Pancreas (tissue), 10 donors: ENCODE data around the gene SLC37A3. TPM values are rescaled to one million over a fixed set of nuclear protein-coding genes. Genes with fewer than 3 reads are reported as not detected.

Experiments
- ATAC-seq, 4 donors: fragments of 200-7000 bp; cut with Tn5 transposase; one replicate each; pipeline versions ENCODE4 v1.8.0 to v1.9.1; 2020; ENCODE audit warnings: mild to moderate bottlenecking in 4 of 4, moderate library complexity in 4 of 4
- DNase-seq, 6 donors: peaks; one replicate each; pipeline ENCODE4 v3.0.0-alpha.2; 2020
- FAIRE-seq: peaks from 2 replicates; lab custom pipeline; 2012; peaks lifted over from hg19 to GRCh38; lab: Jason Lieb, UNC
- H3K27ac ChIP-seq, 4 donors: fragments of 200-600 bp; sonication (generic); 1 replicate in 3 of 4; 2 replicates in 1 of 4; pipeline versions ENCODE4 v1.5.0 to v1.8.0; 2020
- H3K27me3 ChIP-seq, 4 donors: fragments of 200-600 bp; one replicate each; pipeline ENCODE4 v1.8.0; 2021
- H3K36me3 ChIP-seq, 3 donors: fragments of 200-600 bp; sonication (generic) in 1 of 3; one replicate each; pipeline versions ENCODE4 v1.5.0 to v1.8.0; 2020 to 2021
- H3K4me1 ChIP-seq, 3 donors: fragments of 200-600 bp; one replicate each; pipeline ENCODE4 v1.8.0; 2021
- H3K4me3 ChIP-seq, 4 donors: fragments of 200-600 bp; sonication (generic) in 2 of 4; one replicate each; pipeline versions ENCODE4 v1.5.0 to v1.8.0; 2020 to 2021
- H3K9me3 ChIP-seq, 4 donors: fragments of 200-600 bp; one replicate each; pipeline ENCODE4 v1.8.0; 2021
- CTCF ChIP-seq, 4 donors: fragments of 200-600 bp; sonication (generic) in 3 of 4; IDR thresholded peaks; one replicate each; pipeline versions ENCODE4 v1.5.0 to v1.8.0; 2021; ENCODE audit warnings: antibody characterized with exemption in 4 of 4
- WGBS, 2 donors: extraction: QIAGEN DNeasy Blood & Tissue Kit; methylation state at CpG; one replicate each; pipeline ENCODE4 v1.1.7; 2013; 5-methylcytosine and 5-hydroxymethylcytosine counted together
- intact Hi-C, 3 donors: fragments of 100-400 bp; cut with DNase I; formaldehyde crosslinking; loops; one replicate each; pipeline versions ENCODE4 v1.11.1 to v1.14.2; 2022
- polyA plus RNA-seq, 2 donors: library from polyadenylated mRNA; stranded (reverse); fragments of 200-250 nt; gene quantifications; one replicate each; pipeline ENCODE4 v1.2.3, GENCODE V29; 2013
- total RNA-seq, 6 donors: library from RNA; stranded (reverse); fragmentation: NEBNext Ultra II Directional in 4 of 6; extraction: Animal tissue kit (Norgen Biotek cat#: 25700) in 4 of 6; gene quantifications; one replicate each; pipeline versions ENCODE4 v1.2.1 to v1.2.4, GENCODE V29; 2021 to 2023
- donor health status: healthy with polysubstance abuse.
- donor health status: DM: no; HTN: no; CAD: no; lungs with moderate emphysema.
- donor health status: DM: no; HTN: no; CAD: no.
- donor health status: control.
- donor health status: control.
- donor health status: Bipolar disorder and iron deficiency.
- donor health status: DM: yes; HTN: yes; CAD: no.
- donor health status: DM: no; HTN: no; CAD: no.
- donor health status: DM: no; HTN: no; CAD: no.
- donor health status: DM: yes; HTN: yes; CAD: no.

SLC37A3 gene
- total and polyA plus RNA-seq, 8 donors = 17.3 to 30.3 (median 24.0) TPM

DNA sequence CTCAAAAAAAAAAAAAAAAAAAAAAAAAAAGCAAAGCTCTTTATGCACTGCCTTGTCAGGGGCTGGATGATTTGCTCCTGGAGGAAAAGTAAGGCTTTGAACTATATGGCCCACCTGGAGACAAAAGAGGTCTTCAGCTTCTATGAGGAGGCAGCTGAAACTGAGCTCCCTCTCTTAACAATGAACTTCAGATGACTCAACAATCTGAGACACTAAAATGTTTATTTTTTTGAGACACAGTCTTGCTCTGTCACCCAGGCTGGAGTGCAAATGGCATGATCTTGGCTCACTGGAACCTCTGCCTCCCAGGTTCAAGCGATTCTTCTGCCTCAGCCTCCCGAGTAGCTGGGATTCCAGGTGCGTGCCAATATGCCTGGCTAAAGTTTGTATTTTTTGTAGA lies 42.3 kb upstream of the SLC37A3 start:
- 87 to 94% methylated on average over 3 of the region's 3 CpGs for WGBS, 2 donors
- Histone ChIP-seq H3K36me3 (no peaks in the 10 kb centered on the region), H3K4me1 (no peaks in the 10 kb centered on the region), H3K27ac (no peak overlapping the region), H3K4me3 (no peak overlapping the region), H3K9me3 (no peaks in the 10 kb centered on the region), H3K27me3 (no peaks in the 10 kb centered on the region)
- intact Hi-C loops = no loop called here
- no peak for ATAC-seq
- no peak for TF ChIP-seq CTCF (IDR thresholded peaks at IDR 0.05)
- DNase-seq = no peak
- FAIRE-seq = no peak

GRCh38 chr7:140439359-140439758 lies 41.0 kb upstream of the SLC37A3 start:
- no peak for TF ChIP-seq CTCF (IDR thresholded peaks at IDR 0.05)
- no peak overlapping the region for H3K27ac ChIP-seq
- ATAC-seq (no peak), DNase-seq (no peak), FAIRE-seq (no peak)
- H3K4me1 ChIP-seq = no peaks in the 10 kb centered on the region
- intact Hi-C loops = no loop called here
- WGBS, 2 donors = 64 to 69% methylated on average over 3 of the region's 3 CpGs
- no peaks in the 10 kb centered on the region for H3K27me3 ChIP-seq
- H3K4me3 ChIP-seq = no peak overlapping the region
- H3K9me3 ChIP-seq = no peaks in the 10 kb centered on the region
- H3K36me3 ChIP-seq = no peaks in the 10 kb centered on the region

DNA sequence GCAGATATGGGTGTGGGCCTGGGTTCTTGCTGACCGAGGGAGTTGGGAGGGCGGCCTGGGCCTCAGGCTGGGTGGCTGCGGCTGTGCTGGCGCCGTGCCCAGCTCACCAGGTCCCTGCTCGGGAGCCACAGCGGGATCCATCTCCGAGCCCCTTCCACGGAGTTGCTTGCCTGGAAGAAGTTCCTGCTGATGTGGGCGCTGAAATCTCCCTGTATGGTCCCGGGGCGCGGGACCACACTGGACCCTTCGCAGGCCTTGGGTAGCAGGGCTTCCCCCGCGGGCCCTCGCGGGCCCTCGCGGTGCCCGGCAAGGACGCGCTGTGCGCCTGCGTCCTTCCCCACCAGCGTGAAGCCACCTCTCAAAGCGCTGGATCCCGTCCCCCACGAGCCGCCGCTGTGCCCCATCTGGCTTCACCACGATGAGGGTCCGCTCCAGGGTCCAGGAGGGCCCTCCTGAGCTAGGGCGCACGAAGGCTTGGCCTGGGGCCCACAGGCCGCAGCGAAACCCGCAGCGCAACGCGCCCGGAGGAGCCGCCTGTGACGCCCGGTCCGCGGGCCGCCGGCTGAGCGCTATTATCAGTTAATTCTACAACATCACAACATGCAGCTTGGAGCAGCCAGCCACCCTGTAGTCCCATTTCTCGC lies 37.0 kb upstream of the SLC37A3 start:
- FAIRE-seq (no peak), ATAC-seq (peak in 3 of 4 donors; percentile 16 to 52 (median 35)), DNase-seq (peak in 2 of 6 donors; percentile 59 to 66)
- intact Hi-C loops = no loop called here
- Histone ChIP-seq H3K4me3 (peak overlapping the region in 1 of 4 donors; percentile 26), H3K27ac (no peak overlapping the region), H3K4me1 (no peaks in the 10 kb centered on the region), H3K36me3 (no peaks in the 10 kb centered on the region), H3K27me3 (no peaks in the 10 kb centered on the region), H3K9me3 (no peaks in the 10 kb centered on the region)
- WGBS, 2 donors = 44 to 56% methylated on average over 43 to 51 of the region's 51 CpGs
- no peak for TF ChIP-seq CTCF (IDR thresholded peaks at IDR 0.05)

DNA sequence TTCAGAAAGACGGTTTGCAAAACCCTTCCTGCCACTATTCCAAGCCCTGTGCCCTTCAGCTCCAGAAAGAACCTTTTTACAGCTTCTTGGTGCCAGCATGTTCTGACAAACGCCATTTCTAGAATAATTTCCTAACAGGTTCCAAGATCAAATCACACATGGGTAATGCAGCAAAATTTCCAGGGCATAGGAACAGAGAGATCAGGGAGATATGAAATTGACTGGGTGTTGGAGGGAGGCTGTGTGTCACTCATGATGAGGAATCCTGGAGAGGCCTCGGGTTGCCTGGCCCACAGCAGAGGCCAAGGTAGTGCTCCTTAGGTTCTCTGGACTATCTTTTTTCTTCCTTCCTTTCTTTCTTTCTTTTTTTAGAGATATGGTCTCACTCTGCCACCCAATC lies 35.1 kb upstream of the SLC37A3 start:
- no peak for FAIRE-seq
- WGBS, 2 donors = 67 to 74% methylated on average over 3 of the region's 3 CpGs

More for the DNA sequence above, 35.1 kb upstream of the SLC37A3 start:
- H3K4me1 ChIP-seq = no peaks in the 10 kb centered on the region
- DNase-seq = no peak
- H3K4me3 ChIP-seq = no peak overlapping the region
- intact Hi-C loops = no loop called here
- H3K36me3 ChIP-seq = no peaks in the 10 kb centered on the region
- no peaks in the 10 kb centered on the region for H3K27me3 ChIP-seq
- no peaks in the 10 kb centered on the region for H3K9me3 ChIP-seq
- H3K27ac ChIP-seq = no peak overlapping the region
- no peak for ATAC-seq
- TF ChIP-seq CTCF (IDR thresholded peaks at IDR 0.05) = no peak
